OCI-M2 (cell line): ENCODE data around the gene AGPAT2.

ENCODE experiments used
- DNase-seq: peaks from one replicate; lab custom pipeline; 2025; ENCODE audit not compliant: unreplicated experiment; lab: John Stamatoyannopoulos, UW

AGPAT2 gene

DNA sequence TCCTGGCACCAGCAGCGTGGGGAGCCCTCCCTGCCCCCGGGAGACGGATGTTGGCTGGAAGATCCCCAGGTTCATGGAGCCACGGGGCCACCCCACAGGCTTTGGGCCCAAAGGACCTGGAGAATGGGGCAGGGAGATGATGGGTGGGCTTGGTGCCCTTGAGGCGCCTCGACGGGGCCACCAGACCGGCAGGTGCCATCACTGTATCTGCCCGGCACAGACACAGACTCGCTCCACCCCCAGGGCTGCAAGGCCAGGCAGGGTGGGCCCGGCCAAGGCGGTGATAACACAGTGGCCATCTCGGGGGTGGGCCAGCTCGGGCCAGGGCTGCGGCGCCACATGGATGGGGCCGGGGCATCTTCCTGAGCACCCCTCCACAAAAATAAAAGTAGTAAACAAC is 59.6 kb downstream of the AGPAT2 start:
- no peak for DNase-seq

DNA sequence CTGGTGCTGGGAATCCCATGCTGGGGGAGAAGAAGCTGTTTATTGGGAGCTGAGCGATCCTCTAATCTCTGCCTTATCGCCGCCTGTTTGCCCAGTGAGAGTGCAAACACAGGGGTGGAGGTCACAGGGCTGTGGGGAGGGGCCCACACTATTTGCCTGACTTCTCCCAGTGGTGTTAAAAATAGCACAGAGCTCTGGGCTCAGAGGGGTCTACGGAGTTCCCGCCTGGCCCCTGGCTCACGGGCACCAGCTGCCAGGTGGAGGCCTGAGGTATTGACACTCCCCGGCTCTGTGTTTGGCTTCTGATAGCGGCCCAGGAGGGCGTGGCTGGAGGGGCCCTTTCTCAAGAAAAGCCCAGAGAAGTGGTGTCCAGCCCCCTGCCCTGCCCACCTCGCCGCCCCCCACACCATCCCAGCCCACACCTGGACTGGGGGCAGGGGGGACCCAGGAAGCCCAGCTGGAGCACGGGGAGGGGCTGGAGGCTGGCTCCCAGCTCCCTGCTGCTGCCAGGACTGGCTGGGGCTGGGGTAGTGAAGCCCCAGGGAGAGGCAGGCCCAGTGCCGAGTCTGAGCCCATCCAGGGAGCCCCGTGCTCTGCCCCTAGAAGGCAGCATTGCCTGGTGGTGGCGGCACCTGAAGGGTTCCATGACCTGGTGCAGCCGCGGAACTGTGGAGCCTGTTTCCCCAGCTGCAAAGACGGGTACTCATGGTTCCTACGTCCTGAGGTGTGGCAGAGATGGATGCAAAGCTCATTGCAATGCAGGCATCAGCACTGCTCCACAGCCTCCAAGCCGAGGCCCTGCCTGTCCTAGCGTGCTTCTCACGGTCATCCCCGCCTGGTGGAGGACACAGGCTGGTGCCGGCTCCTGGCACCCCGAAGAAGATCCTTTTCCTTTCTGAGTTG is 60.3 kb downstream of the AGPAT2 start:
- no peak for DNase-seq

DNA sequence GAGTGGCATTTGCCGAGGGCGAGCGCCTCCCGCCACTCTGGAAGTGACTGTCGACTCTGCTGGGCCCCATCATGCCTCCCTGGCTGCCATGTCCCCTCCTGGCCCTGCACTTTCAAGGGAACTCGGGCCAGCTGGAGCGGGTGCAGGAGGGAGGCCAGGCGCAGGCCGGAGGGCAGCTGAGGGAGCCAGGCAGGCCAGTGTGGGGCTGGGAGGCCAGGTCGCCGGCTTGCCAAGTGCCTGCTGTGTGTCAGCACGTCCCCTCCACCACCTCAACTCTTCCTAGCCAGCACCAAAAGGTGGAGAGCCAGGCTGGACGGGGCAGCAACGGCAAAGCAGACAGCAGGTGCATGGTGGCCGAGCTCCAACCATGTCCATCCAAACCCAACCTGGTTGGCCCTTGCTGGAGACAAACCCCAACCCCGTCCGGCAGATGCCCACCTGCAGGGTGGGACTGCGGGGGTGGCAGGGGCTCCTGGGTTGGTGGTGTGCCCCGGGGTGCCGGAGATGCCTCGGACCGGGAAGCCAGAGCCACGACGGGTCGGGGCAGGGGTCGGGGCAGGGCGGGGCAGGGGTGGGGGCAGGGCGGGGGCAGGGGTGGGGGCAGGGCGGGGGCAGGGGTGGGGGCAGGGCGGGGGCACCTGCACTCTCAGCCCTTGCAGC is 61.1 kb downstream of the AGPAT2 start:
- no peak for DNase-seq

DNA sequence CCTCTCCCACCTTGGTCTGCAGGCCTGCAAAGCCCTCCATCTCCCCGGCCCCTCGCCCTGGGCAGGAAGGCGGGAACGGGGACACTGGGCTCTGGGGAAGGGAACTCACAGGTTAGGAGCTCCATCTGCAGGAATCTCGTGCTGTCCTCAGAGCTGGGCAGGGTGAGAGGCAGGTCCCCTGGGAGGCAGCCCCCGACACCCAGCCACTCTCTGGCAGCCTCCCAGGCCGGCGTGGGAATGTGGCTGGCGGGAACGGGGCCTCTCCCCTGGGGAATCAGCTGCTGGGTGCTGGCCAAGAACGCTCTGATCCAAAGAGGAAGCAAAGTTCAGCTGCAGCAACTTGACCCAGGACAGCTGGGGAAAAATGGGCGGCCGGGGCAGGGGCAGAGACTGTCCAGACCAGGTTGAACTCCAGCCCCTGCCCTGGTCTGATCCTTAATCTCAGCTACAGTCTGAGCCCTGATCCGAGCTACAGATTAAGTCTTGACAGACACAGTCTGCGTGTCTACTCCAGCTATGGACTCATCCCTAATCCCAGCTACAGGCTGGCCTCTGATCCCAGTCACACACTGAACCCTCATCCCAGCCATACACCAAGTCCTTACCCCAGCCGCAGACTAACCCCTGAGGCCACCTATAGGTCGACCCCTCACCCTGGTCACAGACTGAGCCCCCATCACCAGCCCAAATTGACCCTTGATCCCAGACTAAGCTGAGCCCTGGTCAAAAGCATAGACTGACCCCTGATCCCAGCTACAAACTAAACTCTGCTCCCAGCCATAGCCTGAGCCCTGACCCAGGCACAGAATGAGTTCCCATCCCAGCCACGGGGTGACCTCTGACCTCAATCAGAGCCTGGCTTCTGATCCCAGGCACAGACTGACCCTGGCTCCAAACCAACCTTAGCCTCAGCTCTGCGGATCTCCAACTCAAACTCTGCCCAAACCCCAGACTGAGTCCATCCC is 61.9 kb downstream of the AGPAT2 start:
- no peak for DNase-seq

DNA sequence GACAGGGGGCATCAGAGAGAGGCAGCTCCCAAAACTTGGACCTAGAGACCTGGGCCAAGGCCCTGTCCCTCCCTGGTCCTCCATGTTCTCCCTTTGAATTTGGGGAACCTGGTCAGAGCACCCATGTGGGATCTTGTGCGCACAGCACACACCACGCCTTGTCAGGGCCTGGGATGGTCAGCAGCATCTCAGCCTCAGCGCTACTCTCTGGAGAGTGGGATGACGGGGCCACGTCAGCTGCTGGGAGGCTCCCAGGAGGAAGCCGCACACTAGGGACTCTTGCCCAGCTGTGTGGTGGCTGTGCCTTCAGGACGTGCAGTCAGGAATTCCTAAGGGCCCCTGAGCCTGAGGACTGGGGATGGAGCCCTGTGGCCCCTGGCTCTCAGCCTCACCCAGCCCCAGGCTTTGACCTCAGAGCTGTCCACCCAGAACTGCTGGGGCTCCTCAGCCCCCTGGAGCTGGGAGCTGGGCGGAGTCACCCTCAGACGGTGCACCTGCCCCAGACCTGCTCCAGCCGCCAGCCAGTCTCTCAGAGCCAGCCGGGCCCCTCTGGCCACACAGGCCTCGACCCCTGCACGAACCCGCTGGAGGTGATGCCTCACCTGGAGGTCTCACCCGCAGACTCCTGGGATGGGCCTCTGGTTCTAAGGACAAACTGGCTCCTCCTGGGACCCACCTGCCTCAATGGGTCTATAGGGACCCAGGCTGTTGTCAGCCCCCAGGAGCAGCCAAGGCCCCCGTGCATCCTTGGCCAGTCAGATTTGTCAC is 62.9 kb downstream of the AGPAT2 start:
- no peak for DNase-seq

DNA sequence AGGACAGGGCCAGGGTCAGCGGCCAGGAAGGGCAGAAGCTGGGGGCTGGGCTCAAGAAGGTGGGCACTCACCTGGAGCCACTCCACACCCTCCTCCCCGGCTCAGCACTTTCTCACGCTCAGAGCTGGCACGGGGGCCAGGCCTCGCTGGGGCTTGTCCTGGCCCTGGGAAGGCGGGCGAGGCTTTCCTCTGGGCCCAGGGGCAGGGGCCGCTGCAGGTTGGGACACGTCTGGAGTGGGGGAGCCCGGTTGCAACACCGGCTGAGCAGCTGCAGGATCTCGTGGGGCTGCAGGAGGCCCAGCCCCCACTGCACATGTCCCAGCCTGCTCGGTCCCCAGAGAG is 63.4 kb downstream of the AGPAT2 start:
- DNase-seq, result no peak
